HG02798 (cell line): ENCODE measurements around the gene SDHA.

Experiments used
- ATAC-seq: cut with Tn5 transposase; IDR thresholded peaks from one replicate; pipeline ENCODE4 v1.9.1; 2021; ENCODE audit warnings: mild to moderate bottlenecking; ENCODE audit not compliant: unreplicated experiment, poor library complexity

The SDHA gene

DNA sequence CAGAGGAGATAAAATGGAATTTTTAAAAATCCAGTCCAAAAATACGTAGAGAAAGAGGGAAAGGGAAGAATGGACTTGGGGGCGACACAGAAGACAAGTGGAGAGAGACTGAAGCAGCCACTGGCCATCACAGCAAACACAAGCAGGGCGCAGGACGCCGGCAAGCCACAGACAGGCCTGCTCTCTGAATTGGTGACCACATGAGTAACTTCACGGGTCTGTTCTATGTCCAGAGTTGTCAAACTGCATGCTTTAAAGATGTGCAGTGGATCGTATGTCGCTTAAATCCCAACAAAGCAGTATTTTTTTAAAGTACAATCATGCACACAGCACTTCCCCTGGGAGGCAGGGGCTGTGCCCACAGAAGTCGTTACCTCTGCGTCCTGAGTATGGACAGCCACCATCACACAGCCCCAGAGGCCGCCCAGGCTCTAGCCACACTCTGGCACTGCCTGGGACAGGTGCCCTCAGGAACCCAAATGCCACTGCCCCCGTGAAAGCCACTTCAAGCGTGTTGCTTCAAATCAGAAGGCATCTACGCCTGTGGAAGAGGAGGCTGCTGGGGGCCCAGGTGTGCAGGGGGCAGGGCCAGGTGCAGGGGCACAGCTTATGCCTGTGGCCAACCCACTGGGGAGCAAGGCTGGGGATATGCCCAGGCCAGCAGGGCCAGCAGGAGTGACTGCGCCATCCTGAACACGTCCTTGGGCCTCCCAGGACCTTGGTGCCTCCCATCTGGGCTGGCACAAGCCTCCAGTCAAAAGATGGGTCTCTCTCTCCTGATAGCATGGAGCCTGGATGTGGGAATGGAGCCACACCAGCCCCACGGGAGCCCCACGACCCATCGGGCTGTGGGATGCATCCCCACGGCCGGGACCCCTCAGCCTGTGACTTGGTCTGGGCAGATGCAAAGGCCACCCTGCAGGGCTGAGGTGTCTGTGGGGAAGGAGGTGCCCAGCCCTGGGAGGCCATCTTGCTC is 32.7 kb upstream of the SDHA start:
- no peak for ATAC-seq

DNA sequence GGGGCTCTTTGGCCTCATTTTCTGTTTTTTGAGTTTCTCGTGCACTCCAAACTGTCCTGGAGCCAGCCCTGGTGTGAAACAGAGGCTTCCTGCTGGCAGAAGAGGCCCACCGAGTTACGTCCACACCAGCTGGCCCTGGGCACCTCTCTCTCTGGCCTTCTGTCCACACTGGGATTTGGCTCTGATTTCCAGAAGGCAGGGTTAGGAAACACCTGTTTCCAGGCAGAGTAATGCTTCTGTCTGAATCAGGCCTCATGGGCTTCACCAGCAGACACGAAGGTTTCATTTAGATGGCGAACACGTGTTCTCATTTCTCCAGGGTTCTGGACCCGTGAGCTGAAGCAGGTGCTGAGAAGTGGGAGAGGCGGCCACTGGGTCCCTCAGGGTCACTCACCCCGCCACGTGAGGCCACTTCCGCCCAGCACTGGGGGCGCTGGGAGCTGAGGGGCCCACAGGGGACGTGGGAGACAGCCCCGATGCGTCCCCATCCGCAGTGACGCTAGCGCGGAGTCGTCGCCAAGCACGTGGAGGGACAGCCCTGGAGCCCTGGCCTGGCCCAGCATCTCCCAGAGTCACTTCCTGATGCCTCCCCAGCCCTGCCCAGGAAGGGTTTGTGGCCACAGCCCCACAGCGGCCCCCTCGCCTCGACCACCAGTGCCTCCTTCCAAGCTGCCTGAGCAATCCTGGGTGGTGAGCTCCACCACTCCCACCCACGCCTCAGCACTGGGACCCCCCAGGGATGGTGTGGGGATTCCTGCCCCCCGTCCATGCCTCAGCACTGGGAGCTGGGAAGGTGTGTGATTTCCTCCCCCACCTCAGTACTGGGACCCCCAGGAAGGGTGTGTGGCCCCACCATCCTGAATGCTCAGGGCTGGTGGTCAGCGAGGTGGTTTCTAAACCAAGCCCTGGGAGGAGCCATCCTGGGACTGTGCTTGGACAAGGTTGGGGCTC is 31.8 kb upstream of the SDHA start:
- no peak for ATAC-seq

DNA sequence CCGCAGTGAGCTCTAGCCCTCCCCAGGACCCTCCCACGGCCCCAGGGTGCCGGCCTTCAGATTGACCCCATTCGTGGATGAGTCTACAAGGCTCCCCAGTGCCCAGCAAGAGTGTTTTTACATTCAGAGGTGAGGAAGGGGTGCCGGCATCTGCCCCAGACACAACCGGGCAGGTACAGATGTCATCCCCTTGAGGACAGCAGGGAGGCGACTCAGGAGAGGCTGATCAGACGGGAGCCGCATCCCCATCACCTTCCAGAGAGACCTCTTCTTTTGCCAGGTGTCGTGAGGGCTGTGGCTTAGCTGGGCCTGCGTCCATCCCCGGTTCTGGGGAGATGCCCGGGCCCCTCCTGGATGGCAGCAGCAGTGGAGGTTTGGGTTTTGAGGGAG is 31.1 kb upstream of the SDHA start:
- no peak for ATAC-seq

- no peak for ATAC-seq
Measured at GRCh38 chr5:187617-188451, 30.3 kb upstream of the SDHA start.

- peak; percentile 77 for ATAC-seq
Measured at GRCh38 chr5:188488-189481, 29.3 kb upstream of the SDHA start.

DNA sequence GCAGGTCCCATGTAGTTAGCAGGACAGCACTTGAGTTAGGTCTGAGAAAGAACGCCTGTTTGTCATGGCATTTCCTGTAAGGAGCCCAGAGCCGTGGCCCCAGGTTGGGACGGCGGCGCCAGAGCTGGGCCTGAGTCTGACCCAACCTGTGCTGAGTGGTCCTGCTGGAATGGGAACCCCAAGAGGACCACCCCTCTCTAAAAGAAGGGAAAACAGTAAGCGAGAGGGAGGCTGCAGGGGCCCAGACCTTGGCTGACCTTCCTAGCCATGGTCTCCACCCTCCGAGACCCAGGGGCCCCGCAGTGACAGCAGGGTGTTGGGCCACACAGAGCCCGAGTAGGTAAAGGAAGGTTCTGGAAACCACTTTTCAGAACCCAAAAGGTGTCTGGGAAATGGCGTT is 28.6 kb upstream of the SDHA start:
- ATAC-seq = no peak

DNA sequence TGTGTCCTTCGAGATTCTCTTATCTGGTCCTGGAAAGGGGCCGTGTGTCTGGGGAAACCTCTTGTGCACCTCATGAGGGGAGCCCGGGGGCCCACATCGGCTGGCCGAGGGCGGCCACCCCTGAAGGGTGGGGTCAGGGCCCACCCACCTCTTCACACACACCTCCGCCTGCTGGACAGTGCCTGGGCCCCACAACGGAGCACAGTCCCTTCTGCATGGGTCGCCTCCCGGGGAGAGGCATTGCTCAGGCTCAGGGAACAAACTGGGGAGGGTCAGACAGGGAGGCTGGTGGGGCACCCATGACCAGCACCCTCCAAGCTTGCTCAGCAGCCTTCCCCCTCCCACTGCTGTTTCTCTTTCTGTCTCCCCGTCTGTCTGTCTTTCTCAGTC is 28.1 kb upstream of the SDHA start:
- ATAC-seq = no peak

DNA sequence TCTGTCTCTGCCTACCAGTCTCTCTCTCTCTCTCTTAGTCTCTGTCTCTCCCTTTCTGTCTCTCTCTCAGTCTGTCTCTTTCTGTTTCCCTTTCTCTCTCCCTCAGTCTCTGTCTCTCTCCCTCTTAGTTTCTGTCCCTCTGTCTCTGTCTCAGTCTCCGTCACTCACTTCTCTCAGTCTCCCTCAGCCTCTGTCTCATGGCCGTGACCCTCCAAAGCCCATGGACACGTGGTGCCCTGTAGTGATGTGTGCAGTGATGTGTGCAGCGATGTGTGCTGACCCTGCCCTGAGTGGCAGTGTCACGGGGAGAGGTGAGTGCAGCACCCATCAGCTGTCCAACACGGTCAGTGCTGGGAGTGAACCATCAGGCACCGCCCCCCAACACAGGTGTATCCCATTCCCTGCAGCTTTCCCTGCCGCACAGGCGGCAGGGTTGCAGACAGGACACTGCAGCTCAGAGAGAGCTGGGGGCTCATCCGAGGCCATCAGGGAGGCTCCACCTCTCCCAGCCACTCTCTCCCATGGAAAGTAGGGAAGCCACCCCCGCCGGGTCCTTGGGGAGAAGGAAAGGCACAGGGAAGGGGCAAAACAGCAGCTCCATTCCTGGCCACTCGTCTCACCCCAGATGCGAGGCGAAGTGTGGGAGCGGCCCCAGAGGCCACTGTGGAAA is 27.6 kb upstream of the SDHA start:
- peak; percentile 41 for ATAC-seq

DNA sequence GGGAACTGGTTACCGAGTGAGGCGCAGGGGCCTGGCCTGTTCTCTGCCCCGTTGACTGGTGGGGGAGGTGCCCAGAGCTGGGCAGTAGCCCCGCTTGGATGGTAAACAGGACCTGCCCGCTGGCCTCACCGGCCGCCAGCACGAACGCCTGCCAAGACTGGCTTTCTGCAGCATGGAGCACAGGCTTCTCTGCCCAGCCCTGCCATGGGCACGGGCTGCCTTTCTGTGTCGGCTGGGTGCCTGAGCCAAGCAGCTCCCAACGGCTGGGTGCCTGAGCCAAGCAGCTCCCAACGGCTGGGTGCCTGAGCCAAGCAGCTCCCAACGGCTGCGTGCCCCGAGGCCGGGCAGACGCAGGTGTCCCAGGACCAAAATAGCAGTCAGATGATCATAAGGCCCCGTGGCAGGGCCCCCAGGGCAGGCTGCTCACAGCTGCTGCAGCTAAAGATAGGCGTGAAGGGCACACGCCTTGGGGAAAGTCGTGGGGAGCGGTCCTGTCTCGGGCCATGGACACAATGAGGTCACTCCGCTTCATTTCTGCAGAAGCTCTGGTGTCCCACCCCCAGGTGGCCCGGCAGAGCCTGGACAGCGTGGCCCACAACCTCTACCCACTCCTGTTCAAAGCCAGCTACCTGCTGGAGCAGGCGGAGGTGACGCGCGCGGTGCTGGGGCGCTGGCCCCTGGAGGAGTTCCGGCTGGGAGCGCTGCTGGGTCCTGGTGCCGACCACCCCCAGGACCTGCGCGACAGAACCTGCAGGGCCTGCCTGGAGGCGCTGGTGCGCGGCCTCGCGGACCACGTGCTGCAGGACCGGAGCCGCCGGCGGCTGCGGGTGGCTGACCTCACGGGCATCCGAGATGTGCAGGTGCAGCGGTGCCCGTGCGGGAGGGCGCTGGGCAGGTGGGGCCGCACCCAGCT is 26.8 kb upstream of the SDHA start, which contains the start of gene LRRC14B:
Gene LRRC14B, plus strand, starts transcription at position 460 of the 913 bp plus-strand sequence. Its CDS starts 44 bp downstream, at position 504.
- peak; percentile 34 for ATAC-seq

GRCh38 chr5:191949-192690 is 26.0 kb upstream of the SDHA start:
- no peak for ATAC-seq

DNA sequence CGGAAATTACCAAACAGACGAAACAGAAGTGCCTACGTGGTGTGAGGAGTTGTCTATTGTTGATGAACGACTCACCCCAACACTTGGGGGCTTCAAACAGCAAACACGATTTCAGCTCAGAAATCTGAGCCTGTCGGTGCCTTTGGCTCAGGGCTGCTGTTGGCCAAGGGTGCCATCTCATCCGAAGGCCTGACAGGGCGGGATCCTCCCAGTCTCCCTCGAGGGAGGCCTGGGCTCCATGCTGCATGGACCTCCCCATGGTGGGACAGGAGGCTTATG is 25.5 kb upstream of the SDHA start:
- no peak for ATAC-seq

DNA sequence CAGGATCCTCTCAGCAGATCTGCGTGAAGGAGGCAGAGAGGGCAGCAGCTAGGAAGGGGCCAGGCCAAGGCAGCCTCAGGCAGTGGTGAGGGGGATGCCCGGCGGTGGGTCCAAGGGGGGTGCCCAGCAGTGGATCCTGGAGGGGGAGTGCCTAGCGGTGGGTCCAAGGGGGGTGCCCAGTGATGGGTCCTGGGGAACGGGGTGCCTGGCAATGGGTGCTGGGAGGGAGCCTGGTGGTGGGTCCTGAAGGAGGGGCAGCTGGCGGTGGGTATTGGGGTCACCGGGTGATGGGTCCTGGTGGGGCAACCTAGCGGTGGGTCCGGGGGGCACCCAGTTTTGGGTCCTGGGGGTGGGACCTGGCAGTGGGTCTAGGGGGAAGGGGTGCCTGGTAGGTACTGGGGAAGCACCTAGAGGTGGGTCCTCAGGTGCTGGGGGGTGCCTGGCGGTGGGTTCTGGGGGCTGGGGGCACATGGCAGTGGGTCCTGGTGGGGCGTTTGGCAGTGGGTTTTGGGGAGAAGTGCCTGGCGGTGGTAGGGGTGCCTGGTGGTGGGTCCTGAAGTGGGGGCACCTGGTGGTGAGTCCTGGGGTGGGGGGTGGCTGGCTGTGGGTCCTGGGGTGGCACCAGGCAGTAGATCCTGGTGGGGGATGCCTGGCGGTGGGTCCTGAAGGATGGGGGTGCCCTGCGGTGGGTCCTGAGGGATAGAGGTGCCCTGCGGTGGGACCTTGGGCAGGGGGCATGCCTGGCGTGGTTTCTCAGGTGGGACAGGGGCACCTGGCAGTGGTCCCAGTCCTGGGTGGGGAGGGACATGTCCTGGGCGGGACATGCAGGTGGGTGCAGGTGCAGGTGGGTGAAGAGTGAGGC is 24.9 kb upstream of the SDHA start:
- no peak for ATAC-seq

DNA sequence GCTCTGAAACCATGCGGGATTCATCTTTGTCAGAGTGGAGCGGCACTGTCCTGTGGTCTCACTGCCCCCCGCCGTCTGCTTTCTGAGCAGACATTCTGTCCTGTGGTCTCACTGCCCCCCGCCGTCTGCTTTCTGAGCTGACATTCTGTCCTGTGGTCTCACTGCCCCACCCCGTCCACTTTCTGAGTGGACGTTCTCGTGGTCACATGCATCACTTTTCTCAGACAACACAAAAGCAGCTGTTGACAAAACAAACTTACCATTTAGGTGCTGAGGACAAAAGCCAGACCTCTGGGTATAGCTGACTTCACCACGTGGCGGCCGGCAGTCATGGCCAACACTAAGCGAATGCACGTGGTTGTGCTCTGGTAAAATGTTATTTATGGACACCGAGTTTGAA is 24.0 kb upstream of the SDHA start:
- ATAC-seq = no peak

- no peak for ATAC-seq
Measured at GRCh38 chr5:194603-195209, 23.4 kb upstream of the SDHA start.

- no peak for ATAC-seq
Measured at GRCh38 chr5:195401-196160, 22.5 kb upstream of the SDHA start.
